Left forelimb (tissue), 1 donor: ENCODE measurements around the gene ERVK3-1.
"Not testable (repeated sequence)": the region's sequence is repeated elsewhere in the genome, so short reads cannot be mapped to it uniquely, and the experiment has no call there.

Experiments
- DNase-seq: peaks from one replicate; pipeline ENCODE4 v3.0.0-alpha.2; 2018; ENCODE audit warnings: low spot score

The ERVK3-1 gene, protein sequence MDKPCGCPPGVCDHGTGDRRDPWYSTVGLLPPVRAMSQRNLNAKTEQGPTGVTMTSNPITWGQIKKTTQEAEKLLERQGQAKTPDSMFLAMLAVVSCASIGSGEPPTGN

DNA sequence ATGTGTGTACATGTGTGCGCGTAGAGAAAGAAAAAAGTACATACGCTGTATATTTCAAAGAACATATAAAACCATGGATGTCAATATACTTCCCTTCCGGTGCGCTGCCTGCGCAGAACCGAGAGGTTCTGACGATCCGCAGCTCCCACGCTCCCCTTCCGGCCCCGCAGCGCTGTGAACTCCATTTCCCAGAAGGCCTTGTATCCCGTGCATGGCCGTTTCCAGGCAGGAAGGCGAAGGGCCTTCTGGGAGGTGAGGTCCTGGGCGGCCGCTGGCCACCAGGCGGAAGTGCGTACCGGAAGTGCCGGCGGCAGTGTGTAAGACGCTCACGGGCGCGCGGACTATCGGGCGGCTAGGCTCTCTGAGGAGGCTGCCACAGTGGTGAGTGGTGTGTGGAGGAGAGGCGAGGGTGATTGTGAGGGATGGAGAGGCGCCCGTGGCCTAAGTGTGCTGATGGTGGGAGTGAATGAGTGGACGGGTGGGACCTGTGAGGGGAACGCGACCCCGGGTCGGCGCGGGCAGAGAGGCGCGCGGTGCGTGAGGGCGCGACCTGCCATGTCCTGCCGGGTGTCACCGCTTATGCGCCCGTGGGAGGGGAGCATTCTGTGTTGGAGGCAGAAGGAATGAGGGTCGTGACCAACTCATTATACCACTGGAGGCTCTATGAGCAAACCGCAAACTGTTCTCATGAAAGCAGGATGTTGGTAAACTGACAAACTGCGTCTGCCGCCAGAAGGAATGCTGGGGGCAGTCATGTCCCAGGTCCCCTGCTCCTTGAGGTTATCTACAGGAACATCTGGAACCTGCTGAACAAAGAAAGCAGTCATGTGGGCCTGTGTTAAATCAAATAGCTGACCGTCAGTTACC lies at the start of gene ERVK3-1:
Gene ERVK3-1 (plus strand): TSS at position 313 of the 867 bp plus-strand sequence. CDS start 6,792 bp downstream, outside the sequence.
- peak; percentile 96 for DNase-seq

DNA sequence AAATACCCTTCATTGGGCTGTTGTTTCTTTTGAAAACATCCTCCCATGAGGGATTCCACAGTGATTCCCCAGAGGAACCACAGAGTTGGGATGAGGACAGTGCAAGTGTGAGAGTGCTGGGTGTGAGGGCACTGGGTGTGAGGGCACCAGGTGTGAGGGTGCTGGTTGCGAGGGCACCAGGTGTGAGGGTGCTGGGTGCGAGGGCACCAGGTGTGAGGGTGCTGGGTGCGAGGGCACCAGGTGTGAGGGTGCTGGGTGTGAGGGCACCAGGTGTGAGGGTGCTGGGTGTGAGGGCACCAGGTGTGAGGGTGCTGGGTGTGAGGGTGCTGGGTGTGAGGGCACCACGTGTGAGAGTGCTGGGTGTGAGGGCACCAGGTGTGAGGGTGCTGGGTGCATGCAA lies 46.9 kb upstream of the ERVK3-1 start:
- not testable (repeated sequence) for DNase-seq

DNA sequence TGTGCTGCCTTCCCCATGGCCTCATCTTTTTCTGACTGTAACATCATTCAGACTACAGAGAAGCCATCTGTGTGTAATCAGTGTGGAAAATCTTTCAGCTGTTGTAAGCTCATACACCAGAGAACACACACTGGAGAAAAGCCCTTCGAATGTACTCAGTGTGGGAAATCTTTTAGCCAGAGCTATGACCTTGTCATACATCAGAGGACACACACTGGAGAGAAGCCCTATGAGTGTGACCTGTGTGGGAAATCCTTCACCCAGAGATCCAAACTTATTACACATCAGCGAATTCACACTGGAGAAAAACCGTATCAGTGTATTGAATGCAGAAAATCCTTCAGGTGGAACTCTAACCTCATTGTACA lies 43.6 kb upstream of the ERVK3-1 start:
- no peak for DNase-seq

DNA sequence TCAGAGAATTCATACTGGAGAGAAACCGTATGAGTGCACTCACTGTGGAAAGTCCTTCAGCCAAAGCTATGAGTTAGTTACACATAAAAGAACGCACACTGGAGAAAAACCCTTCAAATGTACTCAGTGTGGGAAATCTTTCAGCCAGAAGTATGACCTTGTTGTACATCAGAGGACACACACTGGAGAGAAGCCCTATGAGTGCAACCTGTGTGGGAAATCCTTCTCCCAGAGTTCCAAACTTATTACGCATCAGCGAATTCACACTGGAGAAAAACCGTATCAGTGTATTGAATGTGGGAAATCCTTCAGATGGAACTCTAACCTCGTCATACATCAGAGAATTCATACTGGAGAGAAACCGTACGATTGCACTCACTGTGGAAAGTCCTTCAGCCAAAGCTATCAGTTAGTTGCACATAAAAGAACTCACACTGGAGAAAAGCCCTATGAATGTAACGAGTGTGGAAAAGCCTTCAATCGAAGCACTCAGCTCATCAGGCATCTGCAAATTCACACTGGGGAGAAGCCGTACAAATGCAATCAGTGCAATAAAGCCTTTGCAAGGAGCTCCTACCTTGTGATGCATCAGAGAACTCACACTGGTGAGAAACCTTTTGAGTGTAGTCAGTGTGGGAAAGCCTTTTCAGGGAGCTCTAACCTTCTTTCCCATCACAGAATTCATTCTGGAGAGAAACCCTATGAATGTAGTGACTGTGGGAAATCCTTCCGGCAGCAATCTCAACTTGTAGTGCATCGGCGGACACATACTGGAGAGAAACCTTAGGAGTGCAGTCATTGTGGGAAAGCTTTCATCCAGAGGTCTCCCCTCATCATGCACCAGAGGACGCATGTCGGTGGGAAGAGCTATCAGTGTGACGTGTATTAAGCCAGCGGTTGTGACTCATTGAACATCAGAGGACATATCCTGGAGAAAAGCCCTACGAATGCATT lies 42.9 kb upstream of the ERVK3-1 start:
- no peak for DNase-seq

DNA sequence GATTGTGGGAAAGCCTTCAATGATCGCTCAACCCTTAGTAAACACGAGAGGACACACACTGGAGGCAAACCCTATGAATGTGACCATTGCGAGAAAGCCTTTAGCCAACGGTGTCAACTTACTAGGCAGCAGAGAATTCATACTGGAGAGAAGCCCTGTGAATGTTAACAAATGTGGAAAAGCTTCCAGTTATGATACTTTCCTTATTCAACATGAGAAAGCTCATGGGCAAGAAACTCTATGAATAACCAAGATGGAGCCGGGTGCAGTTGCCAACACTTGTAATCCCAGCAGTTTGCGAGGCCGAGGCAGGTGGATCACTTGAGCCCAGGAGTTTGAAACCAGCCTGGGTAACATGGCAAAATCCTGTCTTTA lies 42.3 kb upstream of the ERVK3-1 start:
- no peak for DNase-seq

DNA sequence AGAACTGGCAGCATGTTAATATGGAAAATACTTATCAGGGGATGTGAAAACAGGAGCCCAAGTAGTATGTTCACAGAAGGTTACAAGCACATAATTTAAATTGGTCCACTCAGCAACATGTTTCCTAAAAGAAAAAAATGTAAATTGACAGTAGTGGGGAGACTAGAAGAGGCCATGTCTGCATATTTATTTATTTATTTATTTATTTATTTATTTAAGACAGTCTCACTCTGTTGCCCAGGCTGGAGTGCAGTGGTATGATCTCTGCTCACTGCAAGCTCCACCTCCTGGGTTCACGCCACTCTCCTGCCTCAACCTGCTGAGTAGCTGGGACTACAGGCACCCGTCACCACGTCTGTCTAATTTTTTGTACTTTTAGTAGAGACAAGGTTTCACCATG lies 40.1 kb upstream of the ERVK3-1 start:
- DNase-seq = no peak

DNA sequence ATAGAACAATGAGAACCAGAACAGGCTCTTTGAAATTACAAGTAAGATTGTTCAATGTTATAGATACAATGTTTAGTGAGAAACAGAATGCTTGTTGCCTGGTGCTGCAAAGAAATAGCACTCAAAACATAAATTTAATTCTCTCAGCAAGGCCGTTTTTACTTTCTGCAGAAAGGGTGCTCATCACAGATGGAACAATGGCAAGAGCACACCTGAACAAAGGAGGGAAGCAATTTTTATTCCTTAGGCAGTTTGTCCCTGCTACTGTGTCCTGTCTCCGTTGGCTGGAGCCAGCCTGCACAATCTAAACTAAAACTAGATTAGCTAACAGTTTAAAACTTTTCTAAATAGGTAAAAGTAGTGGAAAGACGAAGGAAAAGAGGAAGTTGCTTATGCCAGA lies 36.8 kb upstream of the ERVK3-1 start:
- DNase-seq = no peak

DNA sequence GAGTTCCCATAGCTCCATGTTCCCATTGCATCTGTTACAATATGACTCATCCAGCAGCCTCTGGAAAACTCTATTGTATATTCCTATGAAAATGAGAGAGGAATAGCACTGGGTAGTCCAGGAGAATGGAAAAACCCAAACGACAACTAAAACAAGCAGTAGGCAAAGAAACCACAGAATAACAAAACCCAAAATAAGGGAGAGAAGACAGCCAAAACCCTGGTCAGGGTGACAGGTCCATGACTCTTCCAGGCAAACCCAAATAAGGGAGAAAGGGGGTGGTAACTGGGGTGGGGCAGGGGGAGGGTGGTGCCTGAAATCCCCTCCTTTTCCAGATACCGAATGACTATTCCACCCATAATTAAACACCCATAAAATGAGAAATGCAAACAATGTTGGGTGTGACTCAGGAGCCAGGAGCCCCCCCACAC lies 30.4 kb upstream of the ERVK3-1 start:
- DNase-seq = no peak

DNA sequence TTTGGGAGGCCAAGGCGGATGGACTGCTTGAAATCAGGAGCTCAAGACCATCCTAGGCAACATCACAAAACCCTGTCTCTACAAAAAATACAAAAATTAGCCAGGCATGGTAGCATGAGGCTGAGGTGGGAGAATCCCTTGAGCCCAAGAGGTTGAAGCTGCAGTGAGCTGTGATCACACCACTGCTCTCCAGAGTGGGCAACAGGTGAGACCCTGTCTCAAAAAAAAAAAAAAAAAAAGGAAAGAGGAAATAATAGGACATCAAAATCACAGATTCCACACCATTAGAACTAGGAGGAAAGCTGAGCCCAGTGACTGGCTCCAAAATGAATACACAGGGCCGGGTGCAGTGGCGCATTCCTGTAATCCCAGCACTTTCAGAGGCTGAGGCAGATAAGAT lies 29.6 kb upstream of the ERVK3-1 start:
- no peak for DNase-seq

DNA sequence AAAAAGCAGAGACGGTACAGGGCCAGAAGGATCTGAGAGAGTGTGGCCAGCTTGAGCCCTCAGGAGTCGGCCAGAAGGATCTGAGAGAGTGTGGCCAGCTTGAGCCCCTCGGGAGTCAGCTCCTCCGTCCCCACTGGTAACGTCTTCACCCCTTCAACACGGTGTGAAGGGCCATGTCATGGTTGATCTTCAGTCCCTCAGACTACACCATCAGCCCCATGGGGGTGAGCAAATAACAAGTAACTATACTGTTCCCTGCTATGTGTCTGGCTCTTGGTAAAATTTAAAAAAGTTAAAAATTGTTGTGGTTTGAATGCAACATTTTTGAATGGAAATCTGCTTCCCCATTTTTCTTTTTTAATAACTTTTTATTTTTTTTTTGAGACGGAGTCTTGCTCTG lies 28.0 kb upstream of the ERVK3-1 start:
- no peak for DNase-seq

DNA sequence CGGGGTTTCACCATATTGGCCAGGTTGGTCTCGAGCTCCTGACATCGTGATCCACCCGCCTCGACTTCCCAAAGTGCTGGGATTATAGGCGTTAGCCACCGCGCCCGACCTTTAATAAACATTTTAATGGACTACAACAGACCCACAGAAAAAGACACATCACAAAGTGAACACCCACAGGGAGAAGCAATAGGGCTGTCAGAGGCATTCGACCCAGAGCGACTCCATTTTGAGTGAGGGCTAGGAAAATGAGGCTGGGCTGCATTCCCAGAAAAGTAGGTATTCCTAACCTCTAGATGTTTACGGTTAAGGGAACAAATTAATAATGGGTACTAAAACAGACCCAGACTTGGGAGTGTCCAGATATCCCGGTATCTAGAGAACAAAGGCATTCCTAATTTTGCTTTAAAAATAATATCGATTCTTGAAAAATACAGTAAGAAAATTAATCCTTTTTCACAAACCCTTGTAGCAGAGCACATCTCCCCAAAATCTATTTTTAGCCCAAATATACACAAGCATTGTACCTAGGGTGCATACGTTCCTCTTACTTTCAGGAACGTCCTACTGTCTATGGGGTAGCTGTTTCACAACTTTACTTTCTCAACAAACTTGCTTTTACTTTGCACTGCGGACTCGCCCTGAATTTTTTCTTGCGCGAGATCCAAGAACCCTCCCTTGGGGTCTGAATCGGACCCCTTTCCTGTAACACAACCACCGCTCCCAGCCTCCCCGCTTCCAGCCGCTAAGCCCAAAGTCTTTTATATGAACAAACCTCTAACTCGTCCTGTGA lies 27.2 kb upstream of the ERVK3-1 start:
- DNase-seq = no peak

DNA sequence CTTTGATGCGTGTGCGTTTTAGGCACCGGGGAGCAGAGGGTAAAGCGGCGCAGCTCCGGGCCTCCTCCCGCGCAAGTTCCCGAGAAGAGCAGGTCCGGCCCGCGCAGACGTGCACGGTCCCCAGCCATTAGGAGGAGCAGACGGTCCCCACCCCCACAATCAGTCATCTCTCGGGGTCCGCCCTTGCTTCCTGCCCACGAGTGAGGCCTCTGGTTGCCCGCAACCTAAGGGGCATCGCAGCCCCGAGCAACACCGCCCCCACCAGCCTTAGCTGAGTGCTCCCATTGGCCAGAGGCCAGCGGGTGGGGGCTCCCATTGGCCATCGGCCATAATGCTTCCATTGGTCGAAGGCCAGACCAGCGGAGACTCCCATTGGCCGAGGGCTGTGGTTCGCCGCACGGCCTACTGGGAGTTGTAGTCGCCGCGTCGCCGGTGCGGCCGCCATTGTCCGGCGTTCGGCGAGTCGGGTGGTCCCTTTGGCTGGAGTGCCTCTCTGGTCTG lies 26.6 kb upstream of the ERVK3-1 start, which contains the start of gene ZNF8:
Gene ZNF8 (plus strand): TSS at position 415 of the 501 bp plus-strand sequence. CDS start 127 bp downstream, outside the sequence.
- peak; percentile 99 for DNase-seq

DNA sequence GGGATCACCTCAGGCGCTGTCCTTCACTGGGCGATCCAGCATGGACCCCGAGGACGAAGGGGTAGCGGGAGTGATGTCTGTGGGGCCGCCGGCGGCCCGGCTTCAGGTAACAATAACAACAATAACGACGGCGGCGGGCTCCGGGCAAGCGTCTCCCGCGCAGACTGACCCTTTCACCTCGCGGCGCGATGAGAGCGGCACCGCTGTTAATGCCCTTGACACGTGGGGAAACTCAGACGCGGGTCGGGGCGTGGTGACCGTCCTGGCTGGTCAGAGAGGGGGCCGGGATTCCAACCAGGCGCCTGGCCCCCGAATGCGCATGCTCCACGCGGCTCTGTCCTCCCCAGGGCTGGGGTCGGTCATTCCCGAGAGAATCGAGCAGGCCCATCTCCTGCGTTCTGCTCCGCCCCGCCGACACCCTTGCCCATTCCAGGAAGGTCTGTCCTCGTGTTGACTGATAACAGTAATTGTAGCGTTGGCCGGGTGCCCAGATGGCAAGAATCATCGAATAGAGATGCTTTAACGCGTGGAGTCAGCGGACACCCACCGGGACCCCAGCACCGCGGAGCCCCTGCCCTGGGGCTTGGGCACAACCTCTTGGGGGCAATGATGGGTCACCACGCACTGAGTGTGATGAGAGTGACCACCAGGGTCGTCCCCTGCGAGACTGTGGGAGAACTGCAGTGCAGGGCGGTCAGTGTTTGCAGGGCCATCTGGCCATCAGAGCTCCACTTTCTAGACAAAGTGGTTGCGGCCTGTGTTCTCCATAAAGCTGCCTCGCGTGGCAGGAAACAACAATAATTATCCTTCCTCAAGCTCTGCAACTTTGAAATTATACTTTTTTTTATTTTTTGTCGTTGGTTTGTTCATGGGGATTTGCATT lies 25.9 kb upstream of the ERVK3-1 start:
- DNase-seq = peak; percentile 84

DNA sequence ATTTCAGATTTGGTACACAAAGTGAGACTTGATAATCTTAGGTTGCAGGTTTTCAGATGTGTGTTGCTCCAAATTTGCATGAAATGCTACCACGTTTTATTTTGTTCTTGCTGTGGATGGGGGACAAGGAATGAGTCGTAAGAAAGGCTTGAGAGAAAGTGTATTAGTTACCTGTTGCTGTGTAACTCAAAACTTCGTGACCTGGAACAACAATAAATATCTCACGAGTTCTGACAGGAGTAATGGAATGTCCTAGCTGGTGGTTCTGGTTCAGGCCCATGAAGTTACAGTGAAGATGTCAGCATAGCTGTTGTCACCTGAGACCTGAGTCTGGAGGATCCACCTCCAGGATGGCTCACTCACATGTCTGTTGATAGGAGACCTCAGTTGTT lies 25.3 kb upstream of the ERVK3-1 start:
- DNase-seq = no peak

DNA sequence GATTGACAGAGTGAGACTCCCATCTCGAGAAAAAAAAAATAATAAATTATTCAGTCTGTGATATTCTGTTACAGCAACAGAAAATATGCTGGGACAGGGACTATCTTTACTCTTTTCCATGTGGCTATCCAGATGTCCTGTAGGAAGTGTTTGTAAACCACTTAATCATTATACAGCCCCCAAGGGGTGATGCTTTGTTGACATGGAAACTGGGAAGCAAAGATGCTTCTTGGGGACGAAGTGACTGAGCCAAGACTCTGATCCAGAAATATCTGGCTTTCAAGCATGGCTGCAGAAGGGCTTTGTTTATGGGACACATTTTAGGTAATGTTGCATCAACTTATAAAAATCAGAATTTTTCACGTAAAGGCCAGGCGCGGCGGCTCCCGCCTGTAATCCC lies 21.0 kb upstream of the ERVK3-1 start:
- DNase-seq = no peak

DNA sequence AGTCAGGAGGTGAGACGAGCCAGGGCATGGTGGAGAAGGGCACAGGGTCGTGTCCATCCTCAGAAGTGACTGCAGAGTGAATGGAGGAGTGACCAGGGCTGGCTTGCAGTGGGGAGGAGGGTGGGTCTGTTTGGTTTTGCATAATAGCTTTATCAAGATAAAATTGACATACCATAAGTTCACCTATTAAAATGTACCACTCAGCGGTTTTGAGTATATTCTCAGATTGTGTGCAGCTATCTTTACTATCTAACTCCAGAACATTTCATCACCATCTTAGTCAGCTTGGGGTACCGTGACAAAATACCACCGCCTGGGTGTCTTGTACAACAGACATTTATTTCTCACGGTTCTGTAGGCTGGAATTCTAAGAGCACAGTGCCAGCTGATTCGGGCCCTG lies 13.2 kb upstream of the ERVK3-1 start:
- no peak for DNase-seq

DNA sequence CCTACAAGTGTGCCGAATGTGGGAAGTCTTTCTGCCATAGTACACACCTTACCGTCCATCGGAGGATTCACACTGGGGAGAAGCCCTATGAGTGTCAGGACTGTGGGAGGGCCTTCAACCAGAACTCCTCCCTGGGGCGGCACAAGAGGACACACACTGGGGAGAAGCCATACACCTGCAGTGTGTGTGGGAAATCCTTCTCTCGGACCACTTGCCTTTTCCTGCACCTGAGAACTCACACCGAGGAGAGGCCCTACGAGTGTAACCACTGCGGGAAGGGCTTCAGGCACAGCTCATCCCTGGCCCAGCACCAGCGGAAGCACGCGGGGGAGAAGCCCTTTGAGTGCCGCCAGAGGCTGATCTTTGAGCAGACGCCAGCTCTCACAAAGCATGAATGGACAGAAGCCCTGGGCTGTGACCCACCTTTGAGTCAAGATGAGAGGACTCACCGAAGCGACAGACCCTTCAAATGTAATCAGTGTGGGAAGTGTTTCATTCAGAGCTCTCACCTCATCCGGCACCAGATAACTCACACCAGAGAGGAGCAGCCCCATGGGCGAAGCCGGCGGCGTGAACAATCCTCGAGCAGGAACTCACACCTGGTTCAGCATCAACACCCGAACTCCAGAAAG lies 10.3 kb upstream of the ERVK3-1 start:
- DNase-seq = no peak

DNA sequence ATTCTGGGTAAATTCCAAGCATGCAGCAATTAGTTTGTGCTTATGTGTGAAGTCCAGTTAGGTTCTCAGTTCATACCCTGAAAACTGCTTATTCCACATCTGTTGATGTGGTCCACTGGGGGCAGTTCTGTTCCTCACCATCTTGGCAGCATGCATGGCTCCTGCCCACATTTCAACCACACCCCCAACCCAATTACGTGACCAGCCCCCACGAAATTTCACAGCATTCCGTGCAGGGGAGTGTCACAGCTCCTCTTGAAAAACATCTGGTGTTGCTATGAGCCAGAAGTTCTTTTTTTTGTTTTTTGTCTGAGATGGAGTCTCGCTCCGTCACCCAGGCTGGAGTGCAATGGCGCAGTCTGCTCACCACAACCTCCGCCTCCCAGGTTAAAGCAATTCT lies 9.1 kb upstream of the ERVK3-1 start:
- no peak for DNase-seq

DNA sequence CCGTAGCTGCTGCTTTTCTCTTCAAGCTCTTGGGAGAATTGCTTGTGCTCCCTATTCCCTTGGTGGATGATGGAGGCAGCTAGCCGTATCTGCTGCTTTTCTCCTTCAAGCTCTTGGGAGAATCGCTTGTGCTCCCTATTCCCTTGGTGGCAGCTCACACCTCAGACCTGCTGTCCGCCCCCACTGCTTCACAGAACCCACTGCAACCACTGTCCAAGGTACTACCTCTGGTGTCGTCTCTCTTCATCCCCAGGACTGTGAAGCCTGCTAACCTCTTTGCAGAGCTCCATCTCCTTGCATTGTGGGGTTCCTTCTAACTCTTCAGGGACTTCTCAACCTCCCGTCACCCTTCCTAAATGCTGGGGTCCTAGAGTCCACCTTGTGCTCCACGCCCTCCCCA lies 4.6 kb upstream of the ERVK3-1 start:
- no peak for DNase-seq

DNA sequence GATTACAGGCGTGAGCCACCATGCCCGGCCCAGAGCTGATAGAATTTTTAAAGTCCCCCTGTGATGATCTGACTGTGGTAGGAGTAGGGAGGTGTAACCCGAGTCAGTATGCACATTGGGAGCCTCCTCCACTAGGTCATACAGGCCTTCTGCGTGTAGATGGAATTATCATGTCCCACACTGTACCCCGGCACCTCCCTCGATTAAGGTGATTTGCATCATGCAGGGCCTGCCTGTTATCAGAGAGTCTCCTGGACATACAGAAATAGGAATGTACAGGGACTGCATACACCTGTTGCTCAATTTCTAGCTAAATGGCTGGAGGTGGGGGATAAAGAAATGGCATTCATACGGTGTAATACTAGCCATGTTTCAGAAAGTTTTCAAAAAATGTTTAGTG lies 922 bp upstream of the ERVK3-1 start:
- DNase-seq = no peak
